Stimulated activated CD8-positive, alpha-beta memory T cell treated with anti-CD3 and anti-CD28 coated beads, Interleukin-2, amount 100 ng/mL, for 48 hours (primary cell): ENCODE measurements around the gene DUS2.
"Not testable (repeated sequence)": the region's sequence is repeated elsewhere in the genome, so short reads cannot be mapped to it uniquely, and the experiment has no call there.

Experiments used
- DNase-seq, 2 donors: peaks; one replicate each; pipeline ENCODE4 v3.0.0-alpha.2; 2020; ENCODE audit warnings: low read depth in 2 of 2

Gene DUS2

GRCh38 chr16:68022728-68023537 is at the start of gene DUS2, which contains the start of gene DDX28:
Gene DUS2 (plus strand): TSS chr16:68023284. CDS start chr16:68038024, 14,740 bp downstream.
Gene DDX28 (minus strand): TSS chr16:68023232. CDS start chr16:68023202, 30 bp downstream.
- DNase-seq: peak; percentile 87 to 92

GRCh38 chr16:67975321-67976105 is 47.6 kb upstream of the DUS2 start:
- no peak for DNase-seq

GRCh38 chr16:67976205-67976604 is 46.9 kb upstream of the DUS2 start:
- no peak for DNase-seq

- DNase-seq: no peak
Measured at GRCh38 chr16:67977005-67977404, 46.1 kb upstream of the DUS2 start.

GRCh38 chr16:67977469-67978227 is 45.4 kb upstream of the DUS2 start:
- no peak for DNase-seq

- no peak for DNase-seq
Measured at GRCh38 chr16:67979955-67980678, 43.0 kb upstream of the DUS2 start, which contains the start of gene DPEP3. Gene DPEP3 (minus strand): TSS chr16:67980499. CDS start chr16:67980380, 119 bp downstream.

GRCh38 chr16:67982011-67982696 is 40.9 kb upstream of the DUS2 start:
- DNase-seq: no peak

- DNase-seq: no peak
Measured at GRCh38 chr16:67986949-67987348, 36.1 kb upstream of the DUS2 start.

- no peak for DNase-seq
Measured at GRCh38 chr16:67987460-67988160, 35.5 kb upstream of the DUS2 start.

- no peak for DNase-seq
Measured at GRCh38 chr16:67988675-67989074, 34.4 kb upstream of the DUS2 start.

- no peak for DNase-seq
Measured at GRCh38 chr16:67989322-67990017, 33.6 kb upstream of the DUS2 start.

- no peak for DNase-seq
Measured at GRCh38 chr16:67990018-67990386, 33.1 kb upstream of the DUS2 start.

GRCh38 chr16:67992661-67993206 is 30.4 kb upstream of the DUS2 start:
- DNase-seq: no peak

- DNase-seq: peak; percentile 76 to 77
Measured at GRCh38 chr16:67993207-67994039, 29.7 kb upstream of the DUS2 start.

GRCh38 chr16:67994040-67994408 is 29.1 kb upstream of the DUS2 start:
- DNase-seq: not testable (repeated sequence)

GRCh38 chr16:67995423-67995822 is 27.7 kb upstream of the DUS2 start:
- DNase-seq: peak in 1 of 2 donors; percentile 33

- DNase-seq: no peak
Measured at GRCh38 chr16:67996666-67997065, 26.4 kb upstream of the DUS2 start.

- not testable (repeated sequence) for DNase-seq
Measured at GRCh38 chr16:67998231-67998778, 24.8 kb upstream of the DUS2 start.
